SJCRH30 (cell line): ENCODE measurements around the gene TM4SF20. TPM values are rescaled to one million over a fixed set of nuclear protein-coding genes. Genes with fewer than 3 reads are reported as not detected.

ENCODE experiments used
- DNase-seq, 2 experiments: peaks; one replicate each; pipeline ENCODE4 v3.0.0-alpha.2; 2015 to 2020
- H3K27ac ChIP-seq: fragments of 250-450 bp; sonication (Bioruptor Pico); 2 replicates; pipeline ENCODE4 v1.5.1; 2020; ENCODE audit warnings: mild to moderate bottlenecking, moderate library complexity
- H3K27me3 ChIP-seq: fragments of 250-450 bp; sonication (Bioruptor Pico); 2 replicates; pipeline ENCODE4 v1.5.1; 2020; ENCODE audit warnings: mild to moderate bottlenecking, moderate library complexity
- H3K36me3 ChIP-seq: fragments of 250-450 bp; sonication (Bioruptor Pico); 2 replicates; pipeline ENCODE4 v1.5.1; 2020; ENCODE audit warnings: mild to moderate bottlenecking, moderate library complexity
- H3K4me1 ChIP-seq: fragments of 250-450 bp; sonication (Bioruptor Pico); 2 replicates; pipeline ENCODE4 v1.5.1; 2020; ENCODE audit warnings: mild to moderate bottlenecking, moderate library complexity
- H3K4me3 ChIP-seq: fragments of 250-450 bp; sonication (Bioruptor Pico); 2 replicates; pipeline ENCODE4 v1.5.1; 2020; ENCODE audit warnings: mild to moderate bottlenecking, moderate library complexity
- H3K9me3 ChIP-seq: fragments of 250-450 bp; sonication (Bioruptor Pico); replicated peaks from 2 replicates; pipeline ENCODE4 v1.5.1; 2020; ENCODE audit warnings: mild to moderate bottlenecking, moderate library complexity
- total RNA-seq: library from RNA; depleted of rRNA; stranded (reverse); fragments of >200 nt; shearing (Covaris generic); gene quantifications from 2 replicates; pipeline ENCODE4 v1.2.3, GENCODE V29; 2014; rRNA removed

TM4SF20 gene
- not detected in 2 replicates for total RNA-seq

- DNase-seq: no peak
- H3K27me3 ChIP-seq: no peaks in the 10 kb centered on the region
- no peaks in the 10 kb centered on the region for H3K36me3 ChIP-seq
- H3K4me3 ChIP-seq: no peak within 1 kb of the TSS
- peaks cover 6% of the 10 kb centered on the region for H3K4me1 ChIP-seq
- H3K27ac ChIP-seq: no peak within 1 kb of the TSS
- no peaks in the 10 kb centered on the region for H3K9me3 ChIP-seq
Observed at GRCh38 chr2:227379095-227379494, at the start of gene TM4SF20. TSS of gene TM4SF20 (minus strand) at chr2:227379306. CDS start at chr2:227379268, 38 bp downstream.

GRCh38 chr2:227428731-227429285, 49.7 kb upstream of the TM4SF20 start:
- DNase-seq: no peak
- Histone ChIP-seq H3K36me3 (no peaks in the 10 kb centered on the region), H3K4me3 (no peak overlapping the region)

GRCh38 chr2:227423656-227424499, 44.8 kb upstream of the TM4SF20 start:
- no peaks in the 10 kb centered on the region for H3K36me3 ChIP-seq
- no peaks in the 10 kb centered on the region for H3K9me3 ChIP-seq
- no peak overlapping the region for H3K27ac ChIP-seq
- H3K4me1 ChIP-seq: no peaks in the 10 kb centered on the region
- no peak overlapping the region for H3K4me3 ChIP-seq
- no peak for DNase-seq
- no peaks in the 10 kb centered on the region for H3K27me3 ChIP-seq

More at GRCh38 chr2:227428731-227429285, 49.7 kb upstream of the TM4SF20 start:
- Histone ChIP-seq H3K9me3 (peaks cover 4% of the 10 kb centered on the region), H3K27me3 (0 out of 2 replicates have a peak, but pooled peaks cover 3% of the 10 kb centered on the region), H3K4me1 (no peaks in the 10 kb centered on the region), H3K27ac (no peak overlapping the region)

GRCh38 chr2:227420087-227421052, 41.3 kb upstream of the TM4SF20 start:
- H3K27me3 ChIP-seq: no peaks in the 10 kb centered on the region
- H3K4me1 ChIP-seq: peaks cover 14% of the 10 kb centered on the region
- H3K9me3 ChIP-seq: no peaks in the 10 kb centered on the region
- no peak for DNase-seq
- no peak overlapping the region for H3K4me3 ChIP-seq
- H3K36me3 ChIP-seq: no peaks in the 10 kb centered on the region
- no peak overlapping the region for H3K27ac ChIP-seq

- Histone ChIP-seq H3K9me3 (no peaks in the 10 kb centered on the region), H3K27me3 (no peaks in the 10 kb centered on the region), H3K4me3 (no peak overlapping the region), H3K36me3 (no peaks in the 10 kb centered on the region), H3K4me1 (peaks cover 19% of the 10 kb centered on the region), H3K27ac (peak overlapping the region; percentile 75)
- peak in 1 of 2 experiments; percentile 52 for DNase-seq
Observed at GRCh38 chr2:227416701-227417100, 37.6 kb upstream of the TM4SF20 start.

- Histone ChIP-seq H3K4me1 (peaks cover 25% of the 10 kb centered on the region), H3K27ac (peak overlapping the region; percentile 75), H3K27me3 (no peaks in the 10 kb centered on the region), H3K36me3 (no peaks in the 10 kb centered on the region), H3K4me3 (peak overlapping the region; percentile 15), H3K9me3 (no peaks in the 10 kb centered on the region)
- peak; percentile 71 to 83 for DNase-seq
Observed at GRCh38 chr2:227415538-227416424, 36.7 kb upstream of the TM4SF20 start.

- DNase-seq: no peak
- no peaks in the 10 kb centered on the region for H3K9me3 ChIP-seq
- no peak overlapping the region for H3K4me3 ChIP-seq
- no peak overlapping the region for H3K27ac ChIP-seq
- H3K4me1 ChIP-seq: peaks cover 28% of the 10 kb centered on the region
- no peaks in the 10 kb centered on the region for H3K27me3 ChIP-seq
- no peaks in the 10 kb centered on the region for H3K36me3 ChIP-seq
Observed at GRCh38 chr2:227414846-227415245, 35.7 kb upstream of the TM4SF20 start.

- Histone ChIP-seq H3K27me3 (no peaks in the 10 kb centered on the region), H3K4me3 (no peak overlapping the region), H3K4me1 (peaks cover 28% of the 10 kb centered on the region), H3K9me3 (no peaks in the 10 kb centered on the region), H3K36me3 (no peaks in the 10 kb centered on the region), H3K27ac (no peak overlapping the region)
- DNase-seq: no peak
Observed at GRCh38 chr2:227413371-227413770, 34.3 kb upstream of the TM4SF20 start.

GRCh38 chr2:227412877-227413276, 33.8 kb upstream of the TM4SF20 start:
- DNase-seq: no peak

GRCh38 chr2:227411990-227412350, 32.9 kb upstream of the TM4SF20 start:
- H3K27me3 ChIP-seq: no peaks in the 10 kb centered on the region
- H3K36me3 ChIP-seq: no peaks in the 10 kb centered on the region
- H3K4me1 ChIP-seq: peaks cover 28% of the 10 kb centered on the region
- H3K27ac ChIP-seq: no peak overlapping the region
- H3K4me3 ChIP-seq: no peak overlapping the region
- H3K9me3 ChIP-seq: no peaks in the 10 kb centered on the region
- DNase-seq: peak in 1 of 2 experiments; percentile 20

More at GRCh38 chr2:227412877-227413276, 33.8 kb upstream of the TM4SF20 start:
- H3K9me3 ChIP-seq: no peaks in the 10 kb centered on the region
- H3K27ac ChIP-seq: no peak overlapping the region
- no peak overlapping the region for H3K4me3 ChIP-seq
- H3K27me3 ChIP-seq: no peaks in the 10 kb centered on the region
- H3K4me1 ChIP-seq: peaks cover 28% of the 10 kb centered on the region
- H3K36me3 ChIP-seq: no peaks in the 10 kb centered on the region

GRCh38 chr2:227411320-227411989, 32.3 kb upstream of the TM4SF20 start:
- peak in 1 of 2 experiments; percentile 24 for DNase-seq
- Histone ChIP-seq H3K4me3 (no peak overlapping the region), H3K9me3 (no peaks in the 10 kb centered on the region), H3K27ac (no peak overlapping the region; the same call in 1 of the 2 replicates), H3K36me3 (no peaks in the 10 kb centered on the region), H3K4me1 (peaks cover 28% of the 10 kb centered on the region), H3K27me3 (no peaks in the 10 kb centered on the region)

- Histone ChIP-seq H3K4me3 (no peak overlapping the region), H3K27ac (no peak overlapping the region), H3K9me3 (no peaks in the 10 kb centered on the region), H3K36me3 (no peaks in the 10 kb centered on the region), H3K27me3 (no peaks in the 10 kb centered on the region), H3K4me1 (peaks cover 20% of the 10 kb centered on the region)
- no peak for DNase-seq
Observed at GRCh38 chr2:227410191-227410590, 31.1 kb upstream of the TM4SF20 start.

GRCh38 chr2:227407591-227408151, 28.6 kb upstream of the TM4SF20 start:
- H3K9me3 ChIP-seq: no peaks in the 10 kb centered on the region
- peaks cover 15% of the 10 kb centered on the region for H3K4me1 ChIP-seq
- H3K36me3 ChIP-seq: no peaks in the 10 kb centered on the region
- no peak overlapping the region for H3K27ac ChIP-seq
- DNase-seq: peak; percentile 24 to 41
- H3K27me3 ChIP-seq: no peaks in the 10 kb centered on the region
- peak overlapping the region; percentile 9; the same call in 1 of the 2 replicates for H3K4me3 ChIP-seq
